ENCODE data around the gene ERCC6L2.

Gene ERCC6L2

DNA sequence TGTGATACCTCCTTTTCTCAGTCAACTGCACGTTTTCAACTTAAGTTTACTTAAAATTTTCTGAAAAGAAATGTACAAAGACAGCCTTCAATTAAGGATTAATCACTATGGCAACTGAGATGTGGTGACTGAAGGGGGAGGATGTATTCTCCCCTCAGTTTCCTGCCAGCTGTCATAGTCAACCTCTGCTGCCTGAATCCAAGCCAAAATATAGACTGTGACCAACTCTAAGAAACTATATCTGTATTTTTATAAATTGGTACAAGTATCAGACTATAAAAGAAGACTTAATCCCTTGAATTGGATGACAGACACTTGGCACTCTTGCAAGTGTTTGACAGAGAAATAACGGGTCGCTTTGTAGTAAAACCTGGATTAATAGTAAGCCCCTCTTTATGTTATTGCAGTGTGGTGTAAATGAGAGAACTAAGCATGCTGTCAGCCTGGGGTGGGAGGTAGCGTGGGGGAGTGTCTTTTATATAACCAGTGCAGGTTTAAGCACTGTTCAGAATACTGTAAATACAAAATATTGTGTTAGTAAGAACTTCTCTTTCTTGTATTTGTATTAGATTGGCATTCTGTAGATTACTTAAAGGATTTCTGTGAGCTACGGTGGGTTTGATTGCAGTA, 106.4 kb downstream of the ERCC6L2 start:
- DNase-seq = peak; percentile 30

DNA sequence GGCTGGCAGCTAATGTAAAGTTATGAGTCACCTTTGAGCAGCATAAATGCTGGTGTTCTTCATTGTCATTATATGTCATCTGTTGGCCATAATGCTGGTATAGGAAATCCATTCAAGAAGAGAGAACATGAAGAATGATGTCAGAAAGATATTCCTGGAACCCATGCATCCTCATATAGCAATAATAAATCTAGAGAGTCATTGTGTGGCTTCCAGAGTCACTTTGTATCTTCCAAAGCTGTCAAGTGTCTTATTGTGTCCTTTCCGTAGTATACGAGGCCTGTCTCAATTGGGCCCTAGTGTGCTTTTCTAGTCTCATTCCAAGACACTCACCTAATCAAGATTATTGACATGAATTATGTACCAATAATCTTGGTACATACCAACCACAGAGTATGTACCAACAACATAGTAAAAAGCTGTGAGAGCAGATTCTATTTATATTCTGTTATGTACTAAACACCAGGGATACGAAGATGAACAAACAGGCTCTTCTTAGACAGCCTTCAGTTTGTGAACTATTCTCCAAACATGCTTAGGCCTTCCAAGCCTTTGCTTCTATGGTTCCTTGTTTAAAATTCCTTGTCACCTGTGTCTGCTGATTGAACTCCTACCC, 110.1 kb downstream of the ERCC6L2 start:
- no peak for DNase-seq

DNA sequence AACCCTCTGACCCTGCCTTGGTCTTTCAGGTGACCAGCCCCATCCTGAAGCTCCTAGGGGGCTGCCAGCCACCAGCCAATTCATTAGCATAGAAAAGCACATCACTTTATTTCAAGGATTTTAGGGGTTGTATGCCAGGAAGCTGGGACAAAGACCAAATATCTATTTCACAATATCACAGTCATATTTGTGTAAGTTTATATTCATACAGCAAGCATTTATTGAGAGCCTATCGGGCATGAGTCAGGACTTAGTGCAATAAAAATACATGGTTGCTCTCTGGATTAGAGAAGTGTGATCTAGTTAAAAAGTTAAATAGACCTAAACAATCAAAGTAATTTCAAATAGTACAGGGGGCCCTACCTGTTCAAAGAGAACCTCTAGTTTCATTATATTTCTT, 113.8 kb downstream of the ERCC6L2 start:
- DNase-seq = no peak

DNA sequence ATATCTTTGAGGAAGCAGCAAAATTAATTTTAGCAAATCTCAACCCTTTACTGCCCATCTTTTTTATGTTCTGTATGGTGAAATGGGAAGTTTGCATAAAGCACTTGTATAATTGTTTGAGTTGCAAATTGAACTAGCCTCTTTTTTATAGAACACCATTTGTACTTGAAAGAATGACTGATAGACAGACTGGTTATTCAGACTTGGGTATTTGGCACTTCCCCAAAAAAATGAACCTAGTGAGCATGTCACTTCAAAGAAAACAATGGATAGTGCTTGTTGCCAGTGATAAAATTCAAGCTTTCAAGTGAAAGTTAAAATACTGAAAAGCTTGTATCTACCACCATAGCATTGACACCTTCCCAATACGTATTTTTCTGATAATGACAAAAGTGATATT, 115.8 kb downstream of the ERCC6L2 start:
- DNase-seq = no peak

DNA sequence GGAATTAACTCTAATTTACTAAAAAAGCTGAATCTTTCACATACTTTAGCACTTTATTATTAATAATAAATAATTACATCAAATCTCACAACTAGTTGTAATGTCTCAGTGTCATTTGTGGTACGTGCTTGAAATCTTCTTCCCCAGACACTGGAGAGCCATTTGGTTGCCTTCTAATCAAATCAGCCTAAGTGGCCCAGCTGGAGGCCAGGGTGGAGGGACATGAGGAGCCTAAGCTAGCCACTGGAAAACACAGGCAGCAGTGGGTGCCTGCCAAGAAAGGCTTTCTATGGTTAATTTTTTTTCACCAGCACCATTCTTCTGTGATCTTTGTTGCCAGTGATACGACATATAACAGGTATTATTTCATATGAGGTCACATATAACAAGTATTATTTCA, 117.0 kb downstream of the ERCC6L2 start:
- DNase-seq = no peak

DNA sequence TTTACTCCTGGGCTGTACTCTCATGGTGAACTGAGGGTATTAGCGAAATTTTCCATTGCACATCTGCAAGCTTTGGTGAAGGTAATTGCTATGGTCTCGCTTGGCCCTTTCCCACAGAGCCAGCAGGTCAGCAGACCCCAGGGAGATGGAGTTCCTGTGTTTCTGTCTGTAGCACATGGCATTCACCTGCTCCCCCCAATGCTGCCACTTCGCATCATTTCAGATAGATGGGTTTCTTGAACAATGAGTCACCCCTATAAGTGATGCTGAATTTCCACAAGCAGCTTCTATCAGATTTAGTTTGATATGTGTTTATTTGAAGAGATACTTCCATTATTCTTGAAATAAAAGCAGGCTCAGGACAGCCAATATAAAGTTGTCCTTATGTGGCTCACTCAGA, 117.8 kb downstream of the ERCC6L2 start:
- no peak for DNase-seq

DNA sequence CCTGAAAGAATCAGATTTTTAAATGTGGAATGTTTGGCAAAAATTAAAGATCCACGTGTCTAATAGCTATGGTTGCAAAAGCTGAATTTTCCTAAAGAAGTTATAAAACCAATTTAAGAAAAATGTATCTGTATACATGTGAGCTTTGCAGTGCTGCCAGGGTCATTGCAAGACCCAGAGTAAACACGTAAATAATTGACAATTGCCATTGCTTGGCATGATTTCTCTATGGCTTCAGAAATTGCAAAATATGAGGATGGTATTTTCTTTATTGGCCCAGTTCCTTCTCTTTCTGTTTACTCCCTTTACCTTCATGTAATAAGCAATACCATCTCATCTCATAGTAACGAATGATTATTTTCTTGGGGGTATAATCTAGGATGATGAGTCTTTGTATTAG, 123.9 kb downstream of the ERCC6L2 start:
- no peak for DNase-seq

DNA sequence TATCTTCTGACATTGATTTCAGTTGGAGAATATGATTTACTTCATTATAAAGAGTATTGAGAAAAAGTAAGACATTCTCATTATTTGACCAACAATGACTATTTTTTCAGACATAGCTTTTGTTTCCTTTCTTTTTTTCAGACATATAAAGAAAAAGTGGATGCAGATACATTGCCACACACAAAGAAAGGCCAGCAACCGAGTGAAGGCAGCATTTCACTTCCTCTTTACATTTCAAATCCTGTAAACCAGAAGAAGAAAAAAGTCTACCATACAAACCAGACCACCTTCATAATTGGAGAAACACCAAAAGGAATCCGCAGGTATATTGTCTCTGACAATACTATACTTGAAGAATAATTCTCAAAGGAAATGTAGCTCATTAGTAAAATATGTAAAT, 128.9 kb downstream of the ERCC6L2 start:
- no peak for DNase-seq

DNA sequence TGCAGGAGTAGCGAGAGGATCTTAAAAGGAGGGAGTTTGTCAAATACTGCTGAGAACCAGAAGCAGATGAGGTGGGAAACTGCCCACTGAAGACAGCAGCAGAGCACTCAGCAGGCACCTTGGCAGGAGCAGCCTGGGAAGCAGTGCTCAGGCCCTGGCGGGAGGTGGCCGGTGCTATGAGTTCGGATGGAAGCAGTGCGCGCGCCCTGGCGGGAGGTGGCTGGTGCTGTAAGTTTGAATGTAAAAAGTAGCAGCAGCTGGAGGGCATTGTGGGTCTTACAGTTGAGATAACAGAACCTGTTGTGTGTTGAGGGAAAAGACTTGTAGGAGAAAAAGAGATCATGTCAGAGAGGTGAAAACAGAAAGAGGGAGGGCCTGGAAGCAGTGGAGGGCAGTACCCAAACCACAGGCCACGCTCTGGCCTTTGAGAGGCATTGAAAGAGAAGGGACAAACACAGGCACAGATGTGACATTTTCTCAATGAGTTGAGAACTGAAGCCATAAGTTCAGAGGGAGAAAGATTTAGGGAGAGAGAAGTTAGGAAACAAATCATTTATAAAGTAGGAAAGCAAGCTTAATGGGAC, 130.9 kb downstream of the ERCC6L2 start:
- no peak for DNase-seq

DNA sequence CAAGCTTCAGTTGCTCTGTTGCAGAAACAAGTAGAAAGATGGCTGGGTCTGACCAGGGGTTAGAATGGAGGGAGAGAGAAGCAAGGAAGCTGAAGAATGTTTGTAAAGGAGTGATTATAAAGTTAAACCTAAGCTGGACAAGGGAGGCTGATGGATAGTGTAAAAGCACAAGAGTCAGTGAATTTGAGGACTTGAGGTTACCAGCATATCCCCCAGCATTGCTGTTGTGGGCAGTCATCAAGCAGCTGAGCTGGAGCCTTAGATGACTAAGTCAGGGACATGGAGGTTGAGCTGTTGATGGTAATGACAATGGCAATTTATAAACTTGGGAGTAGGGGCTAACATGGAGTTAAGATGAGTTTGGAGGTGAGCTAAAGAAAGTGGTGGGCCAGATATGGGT, 131.5 kb downstream of the ERCC6L2 start:
- DNase-seq = no peak

DNA sequence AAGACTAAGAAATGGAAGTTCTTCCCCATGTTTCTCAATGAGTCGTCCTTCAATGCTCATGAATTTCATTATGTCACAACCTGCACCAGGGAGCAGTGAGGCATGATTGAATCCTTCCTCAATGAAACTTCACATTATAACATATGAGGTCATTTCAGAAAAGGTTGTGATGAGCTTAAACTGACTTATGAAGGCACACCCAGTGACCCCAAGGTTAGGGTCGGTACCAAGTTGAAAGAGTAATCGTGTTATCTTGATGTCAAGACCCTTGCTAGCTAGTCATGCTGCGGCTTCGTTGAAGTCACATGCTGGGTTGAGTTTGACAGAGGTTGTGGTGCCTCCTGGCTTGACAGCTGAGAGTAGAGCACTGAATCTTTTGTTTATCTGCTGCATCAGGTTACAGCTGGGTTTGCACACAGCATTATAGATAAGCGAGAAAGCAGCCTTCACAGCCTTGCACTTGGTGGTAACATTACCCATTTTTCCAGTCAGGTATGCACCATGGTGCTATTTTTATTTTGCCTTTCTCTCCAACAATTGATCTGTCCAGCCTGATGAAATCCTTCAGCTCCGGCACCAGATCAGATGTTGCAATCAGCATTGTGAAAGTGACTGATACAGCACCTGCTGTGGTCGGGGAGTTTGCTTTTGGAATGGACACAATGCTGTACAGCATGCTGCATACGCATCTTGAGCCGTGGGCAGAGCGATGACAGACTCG, 133.2 kb downstream of the ERCC6L2 start:
- no peak for DNase-seq

DNA sequence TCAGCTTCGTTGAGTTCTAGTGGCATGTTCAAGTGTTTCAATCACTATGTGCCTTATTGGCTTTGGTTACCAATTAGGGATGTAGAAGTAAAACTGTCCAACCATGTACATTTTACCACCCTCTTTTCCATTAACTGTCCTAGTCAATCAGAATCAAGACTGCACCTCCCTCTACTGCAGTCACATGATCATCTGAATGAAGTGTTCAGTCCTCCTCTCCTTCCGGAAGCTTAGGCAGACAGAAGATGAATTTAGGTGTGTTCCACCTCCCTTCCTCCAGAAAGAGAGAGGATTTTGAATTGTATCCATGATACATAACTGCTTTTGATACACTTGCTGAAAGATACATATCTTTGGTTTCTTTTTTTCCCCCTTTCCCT, 133.7 kb downstream of the ERCC6L2 start:
- DNase-seq = no peak

DNA sequence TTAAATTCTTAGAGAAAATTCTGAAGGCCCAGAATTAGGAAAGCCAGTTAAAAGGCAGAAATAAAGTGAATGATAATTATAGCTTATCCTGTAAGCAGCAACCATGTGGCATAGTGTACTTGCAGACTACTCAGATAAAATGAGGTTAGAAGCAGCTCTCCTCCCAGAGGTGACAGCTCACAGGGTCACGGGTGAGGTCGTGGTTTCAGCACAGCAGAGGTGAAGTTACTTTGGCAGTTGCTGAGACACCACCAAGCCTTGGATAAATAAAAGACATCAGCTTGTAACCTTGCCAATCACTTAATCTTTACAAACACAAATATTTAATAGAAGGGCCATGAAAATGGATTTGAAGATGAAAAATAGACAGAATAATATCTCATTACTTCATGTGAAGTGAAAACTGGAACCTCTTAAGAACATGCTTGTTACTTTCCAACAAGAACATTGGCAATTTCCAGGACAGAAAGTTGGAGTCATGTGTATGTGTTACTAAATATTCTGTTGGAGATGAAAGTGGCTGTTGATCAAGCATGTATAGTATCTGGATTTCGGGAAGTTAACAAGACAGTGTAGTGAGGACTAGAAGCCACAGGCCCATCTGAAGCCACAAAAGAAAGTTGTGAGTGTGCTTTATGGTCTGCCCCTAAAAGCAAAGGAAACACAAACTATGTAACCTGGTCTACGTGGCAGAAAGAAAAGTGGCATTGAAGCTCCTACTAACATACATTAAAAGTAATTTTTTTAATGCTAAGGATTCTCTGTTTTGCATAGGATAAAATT, 134.4 kb downstream of the ERCC6L2 start:
- DNase-seq = no peak

DNA sequence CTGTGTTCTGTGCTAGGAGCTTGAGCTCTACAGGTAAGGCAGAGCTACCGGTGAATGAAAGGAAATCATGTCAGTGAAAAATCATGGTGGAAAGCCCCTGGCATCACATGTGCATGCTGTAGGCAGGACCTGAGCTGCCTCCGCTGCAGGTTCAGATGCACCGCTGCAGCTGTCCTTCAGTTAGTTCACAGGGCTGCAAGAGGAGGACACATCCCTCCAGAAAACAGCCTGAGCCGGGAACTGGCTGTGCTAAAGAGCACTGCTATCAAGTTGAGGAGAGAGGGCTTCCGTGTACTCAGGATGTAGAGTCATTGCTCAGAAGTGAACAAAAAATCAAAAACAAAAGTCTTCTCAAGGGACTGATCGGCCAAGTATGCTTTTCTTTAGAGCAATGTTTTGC, 138.6 kb downstream of the ERCC6L2 start:
- DNase-seq = no peak

DNA sequence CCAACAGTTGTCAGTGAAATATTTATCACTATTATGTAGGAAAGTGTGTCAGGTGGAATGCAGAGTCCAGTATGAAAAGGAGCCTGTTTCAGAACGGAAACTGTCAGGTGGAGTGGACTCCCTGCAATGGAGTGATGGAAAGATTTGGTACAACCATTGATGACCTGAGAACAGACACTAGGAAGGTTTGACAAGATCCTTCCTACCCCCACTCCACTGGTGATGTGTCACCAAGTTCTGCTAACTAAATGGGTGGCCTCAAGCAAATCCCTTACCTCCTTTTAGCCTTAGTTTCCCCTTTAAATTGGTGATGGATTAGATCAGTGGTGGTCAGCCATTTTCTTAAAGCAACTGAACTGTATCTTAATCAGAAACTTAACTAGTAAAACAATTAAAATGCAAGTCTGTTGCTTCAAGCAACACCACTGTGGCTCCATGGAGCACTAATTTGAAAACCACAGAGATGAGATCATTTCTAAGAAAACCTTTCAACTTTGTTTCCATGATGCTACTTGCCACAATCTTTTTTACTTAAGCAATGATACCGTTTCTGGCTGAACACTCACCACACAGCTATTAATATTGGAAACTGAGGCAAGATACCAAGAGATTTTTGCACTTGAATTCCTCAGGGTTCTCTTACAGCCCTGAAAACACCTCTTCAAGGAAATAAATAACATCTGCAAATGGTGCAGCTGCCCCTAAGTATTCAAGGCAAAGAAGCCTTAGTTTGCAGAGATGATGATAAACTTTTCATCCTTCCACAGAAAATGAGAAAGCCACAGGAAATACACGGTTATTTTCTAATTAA, 140.6 kb downstream of the ERCC6L2 start:
- no peak for DNase-seq

Data from NCI-H2171 (cell line).